IMR-90 (cell line): Measurements from ENCODE around the gene KANSL3. TPM values are rescaled to one million over a fixed set of nuclear protein-coding genes. Genes with fewer than 3 reads are reported as not detected.

Experiments
- ATAC-seq: fragments of 200-7000 bp; cut with Tn5 transposase; 2 replicates; pipeline ENCODE4 v1.9.1; 2020; ENCODE audit warnings: low read depth, mild to moderate bottlenecking, moderate library complexity
- BruUV-seq: library from RNA; stranded (reverse); fragments of 400-500 nt; replicated peaks from 2 replicates; lab custom pipeline; 2021; lab: Mats Ljungman, UMichigan
- CTCF ChIA-PET: fragments of 300-600 bp; formaldehyde crosslinking; extraction: SDS; loops from one replicate; lab custom pipeline; 2021; ENCODE audit warnings: antibody characterized with exemption; lab: Yijun Ruan, JAX
- POLR2A ChIA-PET: fragments of 300-600 bp; sonication (Branson Sonifier 250); formaldehyde crosslinking; loops from one replicate; lab custom pipeline; 2022; ENCODE audit warnings: antibody characterized with exemption; ENCODE audit not compliant: unreplicated experiment; lab: Charles Lee
- DNase-seq: peaks from one replicate; pipeline ENCODE4 v3.0.0; 2013
- H2AFZ ChIP-seq: replicated peaks from 2 replicates; pipeline ENCODE3; 2013; ENCODE audit warnings: low read length, mild to moderate bottlenecking; ENCODE audit not compliant: poor library complexity
- H2AK5ac ChIP-seq: 2 replicates; pipeline ENCODE4 v1.6.1; 2013; ENCODE audit warnings: low read depth, low read length, inconsistent platforms
- H2AK9ac ChIP-seq: replicated peaks from 2 replicates; pipeline ENCODE3; 2013; ENCODE audit warnings: mild to moderate bottlenecking, low read depth, low read length, moderate library complexity; ENCODE audit not compliant: poor library complexity
- H2BK120ac ChIP-seq: 2 replicates; pipeline ENCODE4 v1.6.1; 2013; ENCODE audit warnings: low read depth, low read length, inconsistent platforms
- H2BK15ac ChIP-seq: 3 replicates; pipeline ENCODE4 v1.6.1; 2013; ENCODE audit warnings: low read depth, low read length, inconsistent platforms
- H2BK20ac ChIP-seq: 2 replicates; pipeline ENCODE4 v1.6.1; 2013; ENCODE audit warnings: low read depth, mild to moderate bottlenecking, inconsistent platforms, low read length, moderate library complexity
- H2BK5ac ChIP-seq: 2 replicates; pipeline ENCODE4 v1.6.1; 2013; ENCODE audit warnings: mild to moderate bottlenecking, low read depth, low read length, inconsistent platforms; ENCODE audit not compliant: poor library complexity, severe bottlenecking
- H3K14ac ChIP-seq: replicated peaks from 2 replicates; pipeline ENCODE4 v1.6.1; 2013; ENCODE audit warnings: low read depth, low read length, inconsistent platforms
- H3K18ac ChIP-seq: 2 replicates; pipeline ENCODE4 v1.6.1; 2013; ENCODE audit warnings: low read depth, low read length, control low read depth
- H3K23ac ChIP-seq: 2 replicates; pipeline ENCODE4 v1.6.1; 2013; ENCODE audit warnings: low read depth, low read length, inconsistent platforms
- H3K27ac ChIP-seq: 2 replicates; pipeline ENCODE4 v1.5.1; 2013; ENCODE audit warnings: mild to moderate bottlenecking, control low read depth, low read length; ENCODE audit not compliant: insufficient read depth
- H3K27me3 ChIP-seq: 2 replicates; pipeline ENCODE4 v1.6.1; 2013; ENCODE audit warnings: low read length; ENCODE audit not compliant: control insufficient read depth, insufficient read depth
- H3K36me3 ChIP-seq: 2 replicates; pipeline ENCODE4 v1.6.1; 2013; ENCODE audit warnings: low read length, mixed read lengths; ENCODE audit not compliant: control insufficient read depth, insufficient read depth
- H3K4ac ChIP-seq: 2 replicates; pipeline ENCODE4 v1.6.1; 2013; ENCODE audit warnings: low read depth, low read length, inconsistent platforms
- H3K4me1 ChIP-seq: 2 replicates; pipeline ENCODE4 v1.6.1; 2013; ENCODE audit warnings: low read length, mixed read lengths; ENCODE audit not compliant: control insufficient read depth, insufficient read depth
- H3K4me2 ChIP-seq: 2 replicates; pipeline ENCODE4 v1.6.1; 2013; ENCODE audit warnings: low read depth, mild to moderate bottlenecking, control low read depth, low read length, moderate library complexity
- H3K4me3 ChIP-seq: 2 replicates; pipeline ENCODE4 v1.5.1; 2013; ENCODE audit warnings: low read depth, mild to moderate bottlenecking, control low read depth, low read length, moderate library complexity; ENCODE audit not compliant: insufficient read depth
- H3K56ac ChIP-seq: 2 replicates; pipeline ENCODE4 v1.6.1; 2013; ENCODE audit warnings: low read length, inconsistent platforms; ENCODE audit not compliant: insufficient read depth; ENCODE audit errors: extremely low read depth
- H3K79me1 ChIP-seq, 2 experiments: 2 replicates each; pipeline ENCODE4 v1.6.1; 2013; ENCODE audit warnings: low read length in 2 of 2, inconsistent platforms in 1 of 2, low read depth in 1 of 2
- H3K9ac ChIP-seq: 2 replicates; pipeline ENCODE4 v1.6.1; 2013; ENCODE audit warnings: low read depth, low read length, control low read depth
- H3K9me1 ChIP-seq: 2 replicates; pipeline ENCODE4 v1.6.1; 2013; ENCODE audit warnings: low read length, inconsistent platforms; ENCODE audit not compliant: insufficient read depth
- H3K9me3 ChIP-seq: 2 replicates; pipeline ENCODE4 v1.6.1; 2013; ENCODE audit warnings: low read length; ENCODE audit not compliant: control insufficient read depth, insufficient read depth
- H4K20me1 ChIP-seq: 2 replicates; pipeline ENCODE4 v1.6.1; 2013; ENCODE audit warnings: low read length, inconsistent platforms; ENCODE audit not compliant: insufficient read depth
- H4K5ac ChIP-seq: 2 replicates; pipeline ENCODE4 v1.6.1; 2013; ENCODE audit warnings: mild to moderate bottlenecking, low read depth, low read length, control low read depth
- H4K8ac ChIP-seq, 2 experiments: 2 replicates each; pipeline ENCODE4 v1.6.1; 2013; ENCODE audit warnings: low read depth in 2 of 2, low read length in 2 of 2, control low read depth in 1 of 2, inconsistent platforms in 1 of 2
- H4K91ac ChIP-seq: 2 replicates; pipeline ENCODE4 v1.6.1; 2013; ENCODE audit warnings: low read depth, low read length, inconsistent platforms; ENCODE audit not compliant: insufficient read depth
- CHD1 ChIP-seq: IDR thresholded peaks from 2 replicates; pipeline ENCODE4 v1.6.1; 2012; ENCODE audit warnings: low read depth, low read length, improper control_type of control experiment
- FOS ChIP-seq: fragments of 150-350 bp; IDR thresholded peaks from 2 replicates; pipeline ENCODE4 v1.6.1; 2016; ENCODE audit warnings: low read depth, low read length
- NFE2L2 ChIP-seq: fragments of 150-350 bp; IDR thresholded peaks from 2 replicates; pipeline ENCODE4 v1.6.1; 2016; ENCODE audit warnings: low read depth, mild to moderate bottlenecking, low read length
- WGBS, 2 experiments: methylation state at CpG; one replicate each; pipeline versions ENCODE4 v1.1.5 to v1.1.7; 2013; ENCODE audit warnings: missing lambda C conversion rate in 2 of 2; ENCODE audit not compliant: insufficient read length in 1 of 2; ENCODE audit errors: extremely low coverage in 2 of 2; 5-methylcytosine and 5-hydroxymethylcytosine counted together
- dilution Hi-C: fragments of 300-500 bp; cut with HindIII; formaldehyde crosslinking; loops from one replicate; pipeline ENCODE4 v1.14.3; 2018; ENCODE audit warnings: low sequenced_read_pairs; ENCODE audit not compliant: unreplicated experiment
- in situ Hi-C: fragments of 300-500 bp; cut with MboI; formaldehyde crosslinking; loops from 3 replicates; pipeline ENCODE4 v1.14.3; 2019; ENCODE audit warnings: low sequenced_read_pairs, inconsistent platforms, mixed read lengths
- intact Hi-C: fragments of 100-400 bp; cut with micrococcal nuclease; formaldehyde crosslinking; loops from 2 replicates; pipeline ENCODE4 v1.10.0; 2022
- polyA plus RNA-seq, 3 experiments: library from polyadenylated mRNA; depleted of rRNA; stranded (reverse); fragments of >200 nt; gene quantifications; 2 replicates each; pipeline ENCODE4 v1.2.3, GENCODE V29; 2012; ENCODE audit warnings: low replicate concordance in 1 of 3
- total RNA-seq: library from RNA; depleted of rRNA; stranded (reverse); fragments of >200 nt; gene quantifications from 2 replicates; pipeline ENCODE4 v1.2.3, GENCODE V29; 2012
- TF ChIP-seq, protein P1 (sequence below): fragments of 150-350 bp; IDR thresholded peaks from 2 replicates; pipeline ENCODE4 v1.6.1; 2016; ENCODE audit warnings: low read depth, mild to moderate bottlenecking, low read length, moderate library complexity, borderline replicate concordance

KANSL3 gene
- total and polyA plus RNA-seq, 2 of the 4 experiments (the other 2 are of a cell fraction) = 22.2 to 26.3 TPM

DNA sequence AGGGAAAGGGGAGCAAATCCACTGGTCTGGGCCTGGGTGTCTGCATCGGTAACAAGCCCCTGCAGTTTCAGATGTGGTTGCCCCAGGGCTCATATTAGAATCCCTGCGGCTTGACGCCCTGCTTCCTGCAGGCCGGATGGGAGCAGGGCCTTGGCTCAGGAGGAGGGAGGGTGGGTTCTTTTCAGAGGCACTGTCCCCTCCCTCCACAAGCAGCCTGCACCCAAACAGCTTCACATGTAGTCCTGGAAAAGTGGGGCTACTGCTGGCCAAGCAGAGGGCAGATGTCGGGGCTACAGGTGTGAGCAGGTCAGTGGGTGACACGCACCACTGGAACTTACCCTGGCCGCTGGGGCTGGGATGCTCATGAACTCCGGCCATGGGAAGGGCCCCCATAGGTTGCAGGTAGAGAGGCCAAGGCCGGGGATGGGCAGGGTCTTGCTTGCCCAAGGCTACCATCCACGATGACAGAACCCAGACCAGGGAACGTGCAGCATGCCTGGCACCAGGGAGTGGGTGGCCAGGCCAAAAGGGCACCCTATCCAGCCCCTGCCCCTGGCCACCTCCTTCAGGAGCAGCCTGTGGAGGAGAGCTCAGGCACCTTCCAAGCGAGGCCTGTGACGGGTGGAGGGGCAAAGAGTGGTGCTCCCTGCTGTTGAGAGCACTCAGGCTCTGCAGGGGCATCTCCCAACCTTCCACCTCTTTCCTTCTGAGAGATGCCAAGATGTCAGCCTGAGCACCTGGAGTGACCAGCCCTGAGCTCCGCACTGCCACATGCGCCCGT lies 84.7 kb downstream of the KANSL3 start:
- Histone ChIP-seq H2AFZ (no peak overlapping the region), H3K4ac (no peak overlapping the region), H2BK5ac (no peak overlapping the region), H3K9me1 (peaks cover 3% of the 10 kb centered on the region; the same call in 1 of the 2 replicates), H3K14ac (no peak overlapping the region), H2AK9ac (no peak overlapping the region), H4K8ac (no peak overlapping the region), H3K23ac (no peak overlapping the region), H3K4me1 (peaks cover 3% of the 10 kb centered on the region; the same call in 1 of the 2 replicates), H3K9ac (no peak overlapping the region), H4K20me1 (no peaks in the 10 kb centered on the region), H3K36me3 (peaks cover 25% of the 10 kb centered on the region), H3K4me3 (no peak overlapping the region), H4K5ac (no peak overlapping the region), H3K4me2 (no peak overlapping the region), H2BK15ac (no peak overlapping the region), H2BK120ac (no peak overlapping the region), H2BK20ac (no peak overlapping the region), H3K79me1 (no peaks in the 10 kb centered on the region), H4K91ac (no peak overlapping the region), H3K27ac (no peak overlapping the region), H3K56ac (no peak overlapping the region), H3K9me3 (peaks cover 5% of the 10 kb centered on the region; the same call in 1 of the 2 replicates), H3K18ac (no peak overlapping the region), H3K27me3 (no peaks in the 10 kb centered on the region), H2AK5ac (no peak overlapping the region)
- POLR2A ChIA-PET = no interaction called here
- in situ Hi-C loops = no loop called here
- BruUV-seq = no TSS peak
- CTCF ChIA-PET = interaction anchor here (0.8 to 1.0 kb wide), 4 partner anchors 11 to 146 kb away, joined by 3 to 5 read pairs (median 3); no protein-coding TSS in a partner anchor
- WGBS, 2 experiments = 81% methylated on average over 5 of the region's 16 CpGs; no CpG with 5 or more reads in 1 of the 2 experiments
- dilution Hi-C loops = no loop called here
- ATAC-seq (no peak), DNase-seq (no peak)
- intact Hi-C loops = no loop called here
- no peak for TF ChIP-seq CHD1
- TF ChIP-seq NFE2L2 = no peak
- TF ChIP-seq FOS = no peak
- TF ChIP-seq, protein P1, sequence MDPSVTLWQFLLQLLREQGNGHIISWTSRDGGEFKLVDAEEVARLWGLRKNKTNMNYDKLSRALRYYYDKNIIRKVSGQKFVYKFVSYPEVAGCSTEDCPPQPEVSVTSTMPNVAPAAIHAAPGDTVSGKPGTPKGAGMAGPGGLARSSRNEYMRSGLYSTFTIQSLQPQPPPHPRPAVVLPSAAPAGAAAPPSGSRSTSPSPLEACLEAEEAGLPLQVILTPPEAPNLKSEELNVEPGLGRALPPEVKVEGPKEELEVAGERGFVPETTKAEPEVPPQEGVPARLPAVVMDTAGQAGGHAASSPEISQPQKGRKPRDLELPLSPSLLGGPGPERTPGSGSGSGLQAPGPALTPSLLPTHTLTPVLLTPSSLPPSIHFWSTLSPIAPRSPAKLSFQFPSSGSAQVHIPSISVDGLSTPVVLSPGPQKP = no peak
